22Rv1 (cell line): Measurements from ENCODE around the gene FRAS1.

Experiments used
- CTCF ChIP-seq: fragments of 450-650 bp; IDR thresholded peaks from 2 replicates; pipeline ENCODE4 v1.5.1; 2017; ENCODE audit warnings: mild to moderate bottlenecking
- ZFX ChIP-seq: fragments of 450-650 bp; IDR thresholded peaks from 2 replicates; pipeline ENCODE4 v1.6.1; 2017; ENCODE audit warnings: antibody characterized with exemption, borderline replicate concordance

DNA sequence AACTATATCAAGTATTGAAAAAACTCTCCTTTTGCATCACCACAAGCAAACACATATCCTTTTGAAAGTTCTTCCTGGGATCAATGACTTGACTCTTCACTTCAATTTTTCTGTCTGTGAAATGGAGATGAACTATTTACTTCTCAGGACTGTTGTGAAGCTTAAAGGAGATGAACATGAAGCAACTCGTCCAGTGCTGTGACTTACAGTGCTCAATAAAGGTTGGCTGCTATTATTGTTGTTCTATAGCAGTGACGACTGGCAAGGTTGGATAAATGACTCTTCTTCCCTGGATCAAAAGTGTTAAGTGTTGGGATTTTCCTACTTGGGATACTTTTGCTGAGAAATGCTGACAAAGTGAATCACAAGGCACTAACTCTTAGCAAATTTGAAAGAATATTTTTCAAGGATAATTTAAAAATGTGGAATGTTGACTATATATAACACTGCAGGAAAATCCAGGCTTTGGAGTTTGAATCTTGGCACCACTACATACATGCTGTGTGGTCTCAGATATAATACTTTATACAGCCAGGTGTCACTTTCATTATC, 13.7 kb downstream of the FRAS1 start:
- TF ChIP-seq CTCF = no peak
- TF ChIP-seq ZFX = no peak
